ENCODE results near the gene TOP3B.
A peak's percentile ranks its signal among the peaks of the same experiment; 100 is the strongest.

TOP3B gene, protein sequence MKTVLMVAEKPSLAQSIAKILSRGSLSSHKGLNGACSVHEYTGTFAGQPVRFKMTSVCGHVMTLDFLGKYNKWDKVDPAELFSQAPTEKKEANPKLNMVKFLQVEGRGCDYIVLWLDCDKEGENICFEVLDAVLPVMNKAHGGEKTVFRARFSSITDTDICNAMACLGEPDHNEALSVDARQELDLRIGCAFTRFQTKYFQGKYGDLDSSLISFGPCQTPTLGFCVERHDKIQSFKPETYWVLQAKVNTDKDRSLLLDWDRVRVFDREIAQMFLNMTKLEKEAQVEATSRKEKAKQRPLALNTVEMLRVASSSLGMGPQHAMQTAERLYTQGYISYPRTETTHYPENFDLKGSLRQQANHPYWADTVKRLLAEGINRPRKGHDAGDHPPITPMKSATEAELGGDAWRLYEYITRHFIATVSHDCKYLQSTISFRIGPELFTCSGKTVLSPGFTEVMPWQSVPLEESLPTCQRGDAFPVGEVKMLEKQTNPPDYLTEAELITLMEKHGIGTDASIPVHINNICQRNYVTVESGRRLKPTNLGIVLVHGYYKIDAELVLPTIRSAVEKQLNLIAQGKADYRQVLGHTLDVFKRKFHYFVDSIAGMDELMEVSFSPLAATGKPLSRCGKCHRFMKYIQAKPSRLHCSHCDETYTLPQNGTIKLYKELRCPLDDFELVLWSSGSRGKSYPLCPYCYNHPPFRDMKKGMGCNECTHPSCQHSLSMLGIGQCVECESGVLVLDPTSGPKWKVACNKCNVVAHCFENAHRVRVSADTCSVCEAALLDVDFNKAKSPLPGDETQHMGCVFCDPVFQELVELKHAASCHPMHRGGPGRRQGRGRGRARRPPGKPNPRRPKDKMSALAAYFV

DNA sequence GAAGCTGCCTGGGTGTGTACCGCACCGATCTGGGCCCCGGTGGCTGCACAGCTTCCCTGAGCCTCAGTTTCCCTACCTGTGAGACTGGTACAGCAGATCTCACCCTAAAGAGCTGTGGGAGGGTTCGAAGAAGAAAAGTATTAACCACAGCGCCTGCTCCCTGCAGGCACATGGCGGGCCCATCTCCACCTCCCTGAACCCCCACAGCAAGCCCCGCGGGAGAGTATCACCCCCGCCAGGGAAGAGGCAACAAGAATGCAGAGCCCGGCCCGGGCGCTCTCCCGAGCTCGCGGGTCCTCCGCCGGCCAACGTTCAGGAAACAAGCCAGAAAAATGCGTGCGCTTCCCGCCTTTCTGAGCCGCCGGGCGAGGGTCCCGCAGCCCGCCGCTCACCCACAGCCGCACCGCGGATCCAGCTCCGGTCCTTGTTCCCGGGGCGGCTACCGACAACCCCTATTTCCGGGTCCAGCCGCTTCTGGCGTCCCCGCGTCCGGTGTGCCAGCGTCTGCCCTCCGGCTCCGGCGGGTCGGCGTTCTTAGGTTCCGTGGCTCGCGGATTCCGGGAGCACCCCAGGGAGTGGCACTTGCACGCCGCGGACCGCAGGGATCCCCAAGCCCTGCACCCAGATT, at the start of gene TOP3B:
TSS of gene TOP3B (minus strand) at position 450 of the 628 bp plus-strand sequence. CDS start 7,078 bp downstream, outside the sequence.
- DNase-seq, result peak; percentile 33

DNA sequence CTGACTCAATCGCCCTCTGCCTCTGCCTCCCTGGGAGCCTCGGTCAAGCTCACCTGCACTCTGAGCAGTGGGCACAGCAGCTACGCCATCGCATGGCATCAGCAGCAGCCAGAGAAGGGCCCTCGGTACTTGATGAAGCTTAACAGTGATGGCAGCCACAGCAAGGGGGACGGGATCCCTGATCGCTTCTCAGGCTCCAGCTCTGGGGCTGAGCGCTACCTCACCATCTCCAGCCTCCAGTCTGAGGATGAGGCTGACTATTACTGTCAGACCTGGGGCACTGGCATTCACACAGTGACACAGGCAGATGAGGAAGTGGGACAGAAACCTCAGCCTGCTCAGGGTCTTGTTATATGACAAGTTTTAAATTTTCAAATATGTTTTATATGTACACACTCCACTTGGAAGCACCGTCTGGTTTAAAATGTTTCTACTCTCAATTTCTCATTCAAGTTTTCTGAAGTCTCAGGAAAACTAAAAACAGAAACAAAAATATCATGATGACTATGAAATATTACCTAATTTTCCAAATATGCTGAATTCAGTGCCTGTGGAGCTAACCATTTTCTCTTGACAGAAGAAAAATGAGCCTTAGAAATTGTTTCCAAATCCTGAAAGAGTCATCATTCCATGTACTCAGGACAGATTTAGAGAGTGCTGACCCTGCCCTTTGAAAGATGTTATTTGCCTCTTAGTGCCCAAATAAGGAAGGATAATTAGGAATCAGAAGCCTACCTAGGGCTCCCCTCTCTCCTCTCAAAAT, 48.8 kb upstream of the TOP3B start:
- no peak for DNase-seq

DNA sequence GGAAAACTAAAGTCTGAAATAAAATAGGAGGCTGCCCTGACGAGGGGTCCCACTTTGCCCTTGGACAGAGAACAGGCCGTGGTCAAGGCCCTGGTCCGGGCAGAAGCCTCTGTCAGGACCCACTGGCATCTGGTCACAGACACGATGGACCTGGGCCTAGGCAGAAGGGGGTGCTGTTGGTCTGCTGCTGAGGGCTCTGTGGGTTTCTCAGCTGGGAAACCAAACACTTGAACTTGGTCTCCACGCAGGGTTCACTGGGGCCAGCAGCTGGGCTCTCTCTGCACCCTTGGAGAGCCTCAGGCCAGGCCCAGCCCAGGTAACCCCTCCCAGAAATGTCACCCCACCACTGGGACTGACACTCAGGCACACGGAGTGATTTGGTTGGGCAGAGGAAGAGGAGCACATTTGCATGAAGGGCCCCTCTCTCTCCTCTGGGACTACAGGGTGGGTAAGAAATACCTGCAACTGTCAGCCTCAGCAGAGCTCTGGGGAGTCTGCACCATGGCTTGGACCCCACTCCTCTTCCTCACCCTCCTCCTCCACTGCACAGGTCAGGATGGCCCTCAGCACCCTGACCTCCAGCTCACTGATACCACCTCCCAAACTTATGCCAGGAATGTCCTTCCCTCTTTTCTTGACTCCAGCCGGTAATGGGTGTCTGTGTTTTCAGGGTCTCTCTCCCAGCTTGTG, 48.1 kb upstream of the TOP3B start:
- DNase-seq, result no peak

DNA sequence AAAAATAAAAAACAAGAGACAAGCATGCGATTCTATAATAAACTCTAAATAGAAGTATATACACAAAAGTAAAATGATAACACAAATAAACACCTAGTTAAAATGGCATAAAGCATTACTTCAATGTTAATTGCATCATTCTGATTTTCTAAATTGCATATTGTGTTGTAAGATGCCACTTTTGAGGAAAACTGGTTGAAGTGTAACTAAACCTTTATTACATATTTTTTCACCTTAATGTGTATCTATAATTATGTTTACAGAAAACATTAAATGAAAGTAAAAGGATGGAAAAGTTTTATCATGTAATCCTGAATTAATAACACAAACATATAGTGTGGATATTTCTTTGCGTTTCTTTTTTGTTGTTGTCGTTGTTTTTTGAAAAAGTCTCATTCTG, 45.4 kb upstream of the TOP3B start:
- DNase-seq, result no peak

DNA sequence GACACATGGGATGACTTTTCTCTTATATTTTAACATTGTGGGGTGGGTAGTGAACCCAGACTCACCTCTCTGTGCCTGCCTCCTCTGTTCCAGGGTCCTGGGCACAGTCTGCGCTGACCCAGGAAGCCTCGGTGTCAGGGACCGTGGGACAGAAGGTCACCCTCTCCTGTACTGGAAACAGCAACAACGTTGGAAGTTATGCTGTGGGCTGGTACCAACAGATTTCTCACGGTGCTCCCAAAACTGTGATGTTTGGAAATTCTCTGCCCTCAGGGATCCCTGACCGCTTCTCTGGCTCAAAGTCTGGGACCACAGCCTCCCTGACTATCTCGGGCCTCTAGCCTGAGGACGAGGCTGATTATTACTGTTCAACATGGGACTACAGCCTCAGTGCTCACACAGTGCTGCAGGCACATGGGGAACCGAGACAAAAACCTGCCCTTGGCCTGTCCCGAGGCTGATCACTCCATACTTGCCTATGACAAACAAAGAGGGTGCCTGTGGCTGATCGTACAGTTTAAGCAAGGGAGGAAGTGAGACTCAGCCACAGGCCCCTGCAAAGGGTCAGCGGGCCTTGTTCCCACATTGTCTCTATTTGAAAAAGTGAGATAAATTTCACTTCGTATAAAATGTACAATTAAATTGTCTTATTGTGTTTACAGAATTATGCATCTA, 43.7 kb upstream of the TOP3B start:
- DNase-seq, result no peak

DNA sequence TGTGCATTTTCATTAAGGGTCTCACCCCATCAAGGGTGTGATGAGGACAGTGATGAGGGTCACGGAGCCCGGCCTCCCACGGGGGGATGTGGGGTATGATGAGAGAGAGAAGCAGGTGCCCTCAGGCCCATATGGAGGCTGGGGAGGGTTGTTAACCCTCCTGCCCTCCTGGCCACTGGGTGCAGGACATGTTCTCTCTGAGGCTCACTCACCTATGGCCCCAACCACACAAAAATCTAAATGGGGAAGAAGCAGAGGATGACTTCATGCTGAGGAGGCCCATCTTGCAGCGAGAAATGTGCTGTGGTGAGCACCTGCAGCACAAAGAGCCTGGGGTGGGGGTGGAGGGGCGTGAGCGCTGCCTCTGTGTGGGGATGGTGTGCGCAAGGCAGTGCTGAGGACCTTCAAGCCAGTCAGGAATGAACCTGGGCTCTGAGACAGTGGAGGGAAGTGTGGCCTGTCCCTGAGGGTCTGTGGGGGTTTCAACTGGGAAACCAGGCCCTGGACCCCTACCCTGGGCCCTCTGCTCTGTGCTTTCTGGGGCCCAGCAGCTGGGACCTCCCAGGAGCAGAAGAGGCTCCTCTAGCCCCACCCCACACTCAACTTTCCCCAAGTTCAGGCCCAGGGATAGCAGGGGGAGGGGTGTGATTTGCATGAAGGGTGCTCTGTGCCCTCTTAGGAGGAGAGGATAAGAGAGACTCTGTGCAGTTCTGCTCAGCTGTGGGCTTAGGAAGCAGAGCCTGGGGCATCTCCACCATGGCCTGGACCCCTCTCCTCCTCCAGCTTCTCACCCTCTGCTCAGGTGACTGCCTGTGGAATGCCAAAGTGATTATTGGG, 43.0 kb upstream of the TOP3B start:
- DNase-seq, result no peak

DNA sequence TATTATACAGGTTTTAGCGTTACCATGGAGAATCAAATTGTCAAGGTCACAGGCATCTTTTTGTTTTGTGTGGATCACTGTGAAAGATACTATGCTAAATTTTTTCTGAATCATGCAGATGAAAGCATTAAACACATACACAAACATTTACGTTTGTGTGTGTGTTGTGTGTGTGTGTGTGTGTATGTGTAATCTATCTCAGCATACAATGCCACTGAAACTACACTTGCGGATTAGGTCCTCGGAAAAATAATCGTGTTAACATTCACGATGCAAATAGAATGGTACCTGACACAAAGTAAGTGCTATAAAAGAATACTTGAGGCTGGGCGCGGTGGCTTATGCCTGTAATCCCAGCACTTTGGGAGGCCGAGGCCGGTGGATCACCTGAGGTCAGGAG, 41.9 kb upstream of the TOP3B start:
- no peak for DNase-seq

DNA sequence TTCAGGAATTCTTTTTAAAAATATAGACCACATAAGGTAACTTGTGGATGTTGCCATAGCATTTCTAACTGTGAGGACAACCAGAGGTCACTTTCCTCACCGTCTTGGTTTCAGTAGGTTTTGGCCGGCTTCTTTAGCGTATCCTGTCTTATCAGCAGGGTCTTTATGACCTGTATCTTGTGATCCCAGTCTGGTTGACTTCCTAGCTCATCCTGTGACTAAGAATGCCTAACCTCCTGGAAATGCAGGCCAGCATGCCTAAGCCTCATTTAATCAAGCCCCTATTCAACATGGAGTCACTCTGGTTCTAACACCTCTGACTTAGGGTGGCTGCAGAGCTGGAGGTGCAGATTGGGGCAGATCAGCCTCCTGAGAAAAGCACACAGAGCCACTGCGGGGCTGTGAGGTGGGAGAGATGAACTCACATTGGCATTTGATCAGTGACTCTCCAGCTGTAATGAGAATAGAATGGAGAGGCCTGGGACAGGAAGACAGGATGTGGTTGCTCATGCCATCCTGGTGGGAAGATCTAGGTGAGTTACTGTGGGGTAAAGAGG, 41.1 kb upstream of the TOP3B start:
- no peak for DNase-seq

DNA sequence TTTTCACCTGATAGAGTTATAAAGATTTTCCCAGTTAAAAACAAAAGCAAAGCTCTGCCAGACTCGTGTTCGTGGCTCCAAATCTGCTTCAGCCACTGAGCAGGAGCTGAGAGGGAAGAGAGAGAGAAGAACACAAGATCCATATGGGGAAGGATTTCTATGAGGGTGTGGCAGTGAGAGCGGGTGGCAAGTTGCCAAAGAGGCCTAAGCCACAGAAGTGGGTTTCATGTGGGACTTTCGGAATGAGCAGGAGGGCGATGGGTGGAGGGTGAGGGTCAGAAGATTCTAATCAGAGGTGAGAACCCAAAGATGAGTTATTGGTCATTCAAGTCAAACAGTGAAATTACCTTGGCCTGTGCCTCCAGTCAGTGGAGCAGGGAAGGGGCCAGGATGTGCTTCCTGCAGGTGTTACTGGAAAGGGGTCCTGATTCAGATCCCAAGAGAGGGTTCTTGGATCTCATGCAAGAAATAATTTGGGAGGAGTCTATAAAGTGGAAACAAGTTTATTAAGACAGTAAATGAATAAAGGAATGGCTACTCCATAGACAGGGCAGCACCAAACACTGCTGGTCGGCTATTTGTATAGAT, 40.5 kb upstream of the TOP3B start:
- no peak for DNase-seq

DNA sequence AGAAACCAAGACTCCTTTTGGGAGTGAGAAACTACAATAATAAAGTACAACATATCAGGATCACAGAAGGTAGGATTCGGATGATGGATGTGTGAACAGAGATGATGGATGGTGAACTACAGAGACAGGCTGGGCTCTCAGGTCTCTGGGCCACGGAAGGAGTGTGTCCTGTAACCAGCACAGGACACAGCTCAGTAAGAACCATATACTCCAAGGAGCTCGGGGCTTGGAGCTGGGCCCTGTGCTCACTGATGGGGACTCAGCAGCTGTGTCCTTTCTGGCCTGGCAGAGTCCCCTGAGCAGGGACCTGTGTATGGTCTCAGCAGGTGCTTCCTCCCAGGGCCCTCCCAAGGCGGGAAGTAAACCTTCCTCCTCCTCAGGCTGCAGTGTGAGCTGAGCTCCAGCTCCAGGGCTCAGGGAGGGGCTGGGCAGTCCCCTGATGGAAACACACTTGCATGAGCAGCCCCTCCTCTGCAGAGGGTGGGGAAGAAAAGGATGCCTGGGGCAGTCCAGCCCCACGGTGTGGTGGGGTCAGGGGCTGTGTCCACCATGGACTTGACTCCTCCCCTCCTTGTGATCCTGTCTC, 39.8 kb upstream of the TOP3B start:
- no peak for DNase-seq

DNA sequence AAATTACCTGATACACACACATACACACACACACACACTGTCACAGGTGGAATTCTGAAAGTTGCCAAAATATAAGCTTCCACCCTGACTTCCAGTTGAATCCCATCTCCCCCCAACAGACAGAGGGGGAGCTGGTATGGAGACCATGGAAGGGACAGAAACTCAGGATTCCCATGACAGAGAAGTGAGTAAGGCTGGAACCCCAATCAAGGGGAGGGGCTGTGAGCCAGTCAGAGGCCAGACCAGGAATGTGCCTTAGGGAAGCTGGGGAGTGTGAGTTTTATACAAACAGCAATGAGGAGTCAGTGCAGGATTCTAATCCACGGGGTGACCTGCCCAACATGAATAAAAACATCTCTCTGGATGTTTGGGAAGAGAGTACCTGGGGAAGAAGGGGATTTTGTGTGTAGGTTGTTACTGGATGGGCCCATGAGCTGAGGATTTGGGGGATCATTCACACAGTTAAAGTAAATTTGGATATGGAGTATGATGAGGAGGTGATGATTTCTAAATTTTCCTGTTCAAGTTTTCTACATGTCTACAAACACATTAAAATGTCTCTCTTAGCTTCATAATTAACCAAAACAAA, 38.7 kb upstream of the TOP3B start:
- no peak for DNase-seq

DNA sequence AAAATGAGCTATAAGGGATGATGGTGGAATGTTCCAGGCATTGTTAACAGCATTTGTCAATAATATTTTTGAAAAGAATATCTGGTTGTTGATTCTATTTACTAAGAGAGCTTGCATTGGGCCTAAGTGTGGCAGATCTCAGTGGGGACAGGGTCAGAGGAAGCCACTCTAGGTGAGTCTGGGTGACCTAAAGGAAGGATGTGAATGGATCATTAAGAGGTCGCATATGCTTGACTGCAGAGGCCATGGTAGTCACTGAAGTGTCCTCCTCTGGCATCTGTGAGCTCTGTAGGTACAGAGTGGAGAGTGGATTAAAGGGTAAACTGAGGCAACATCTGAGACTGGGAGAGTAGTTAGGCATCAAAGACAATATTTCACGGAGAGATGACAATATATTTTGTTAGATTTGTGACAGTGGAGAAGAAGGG, 37.9 kb upstream of the TOP3B start:
- no peak for DNase-seq

DNA sequence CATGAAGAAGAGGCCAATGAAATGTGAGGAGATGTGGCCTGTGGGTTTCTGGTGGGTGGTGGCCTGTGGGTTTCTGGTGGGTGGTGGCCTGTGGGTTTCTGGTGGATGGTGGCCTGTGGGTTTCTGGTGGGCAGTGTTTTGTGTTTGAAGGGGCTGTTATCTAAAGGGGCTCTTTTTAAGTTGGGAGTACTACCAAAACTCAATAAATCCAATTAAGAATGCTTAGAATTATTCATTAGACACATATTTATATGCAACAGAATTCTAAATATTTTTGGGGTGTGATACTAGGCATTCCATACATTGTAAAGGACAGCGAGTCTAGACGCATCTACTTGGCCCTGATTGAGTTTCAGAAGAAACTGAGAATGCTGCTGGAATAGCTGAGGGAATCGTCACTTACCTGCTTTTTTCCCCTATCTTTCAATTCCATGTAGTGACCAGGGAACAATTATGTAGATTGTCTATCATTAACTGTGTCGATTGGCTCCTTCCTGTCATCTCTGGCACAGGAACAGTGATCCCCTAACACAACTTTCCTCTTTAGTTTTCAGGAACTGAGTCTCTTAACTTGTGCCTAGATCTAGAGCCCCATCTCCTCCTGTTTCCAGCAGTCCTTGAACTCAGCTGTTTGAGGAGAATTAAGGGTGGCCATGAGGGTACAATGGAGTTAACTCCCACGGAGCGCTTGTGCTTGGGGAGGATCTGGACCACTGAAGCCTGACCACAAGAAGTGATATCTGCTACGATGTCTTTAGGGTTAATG, 37.3 kb upstream of the TOP3B start:
- DNase-seq, result no peak

DNA sequence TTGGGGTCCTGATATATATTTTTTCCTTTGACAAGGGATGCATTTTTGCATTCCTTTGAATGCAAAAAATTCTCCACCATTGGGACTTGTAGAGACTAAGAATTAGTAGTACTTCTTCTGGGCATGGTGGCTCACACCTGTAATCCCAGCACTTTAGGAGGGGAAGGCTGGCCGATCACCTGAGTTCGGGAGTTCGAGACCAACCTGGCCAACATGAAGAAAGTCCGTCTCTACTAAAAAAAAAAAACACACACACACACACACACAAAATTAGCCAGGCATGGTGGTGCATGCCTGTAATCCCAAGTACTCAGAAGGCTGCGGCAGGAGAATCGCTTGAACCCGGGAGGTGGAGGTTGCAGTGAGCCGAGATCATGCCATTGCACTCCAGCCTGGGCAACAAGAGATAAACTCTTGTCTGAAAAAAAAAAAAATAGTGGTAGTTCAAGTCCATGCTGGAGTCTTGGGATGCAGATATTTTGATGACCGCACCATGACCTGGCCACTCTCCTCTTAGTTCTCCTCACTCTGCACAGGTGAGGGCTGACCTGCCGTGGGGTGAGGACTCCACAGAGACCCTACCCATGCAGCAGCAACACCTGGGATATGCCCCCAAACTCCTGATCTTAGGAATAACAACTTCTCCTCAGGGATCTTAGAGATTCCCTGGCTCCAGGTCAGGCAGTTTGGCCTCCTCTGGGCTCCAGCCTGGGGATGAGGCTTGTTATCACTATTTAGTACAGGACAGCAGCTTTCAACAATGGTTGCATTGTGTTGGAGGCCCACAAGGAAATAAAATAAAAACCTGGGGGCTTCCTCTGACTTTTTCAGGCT, 36.5 kb upstream of the TOP3B start:
- no peak for DNase-seq

DNA sequence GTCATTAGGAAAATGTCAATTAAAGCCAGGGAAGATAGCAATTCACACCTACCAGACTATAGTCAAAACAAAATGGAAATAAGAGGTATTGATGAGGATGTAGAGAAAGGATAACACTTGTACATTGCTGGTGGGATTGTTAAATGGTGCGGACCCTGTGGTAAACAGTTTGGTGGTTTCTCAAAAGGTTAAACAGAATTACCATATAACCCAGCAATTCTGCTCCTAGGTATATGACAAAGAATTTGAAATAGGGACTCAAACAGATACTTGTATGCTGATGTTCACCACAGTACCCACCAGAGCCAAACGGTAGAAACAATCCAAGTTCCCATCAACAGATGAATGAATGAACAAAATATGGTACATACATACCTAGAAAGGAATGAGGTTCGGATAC, 33.0 kb upstream of the TOP3B start:
- DNase-seq, result no peak

DNA sequence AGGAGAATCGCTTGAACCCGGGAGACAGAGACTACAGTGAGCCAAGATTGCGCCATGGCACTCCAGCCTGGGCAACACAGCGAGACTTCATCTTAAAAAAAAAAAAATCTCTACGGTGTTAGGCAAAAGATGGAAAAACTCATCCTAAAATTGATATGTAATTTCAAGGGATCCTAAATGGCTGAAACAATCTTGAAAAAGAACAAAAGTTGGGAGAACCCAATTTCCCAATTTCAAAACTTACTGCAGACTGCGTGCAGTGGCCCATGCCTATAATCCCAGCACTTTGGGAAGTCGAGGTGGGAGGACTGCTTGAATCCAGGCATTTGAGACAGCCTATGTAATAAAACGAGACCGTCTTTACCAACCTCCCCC, 31.7 kb upstream of the TOP3B start:
- no peak for DNase-seq

DNA sequence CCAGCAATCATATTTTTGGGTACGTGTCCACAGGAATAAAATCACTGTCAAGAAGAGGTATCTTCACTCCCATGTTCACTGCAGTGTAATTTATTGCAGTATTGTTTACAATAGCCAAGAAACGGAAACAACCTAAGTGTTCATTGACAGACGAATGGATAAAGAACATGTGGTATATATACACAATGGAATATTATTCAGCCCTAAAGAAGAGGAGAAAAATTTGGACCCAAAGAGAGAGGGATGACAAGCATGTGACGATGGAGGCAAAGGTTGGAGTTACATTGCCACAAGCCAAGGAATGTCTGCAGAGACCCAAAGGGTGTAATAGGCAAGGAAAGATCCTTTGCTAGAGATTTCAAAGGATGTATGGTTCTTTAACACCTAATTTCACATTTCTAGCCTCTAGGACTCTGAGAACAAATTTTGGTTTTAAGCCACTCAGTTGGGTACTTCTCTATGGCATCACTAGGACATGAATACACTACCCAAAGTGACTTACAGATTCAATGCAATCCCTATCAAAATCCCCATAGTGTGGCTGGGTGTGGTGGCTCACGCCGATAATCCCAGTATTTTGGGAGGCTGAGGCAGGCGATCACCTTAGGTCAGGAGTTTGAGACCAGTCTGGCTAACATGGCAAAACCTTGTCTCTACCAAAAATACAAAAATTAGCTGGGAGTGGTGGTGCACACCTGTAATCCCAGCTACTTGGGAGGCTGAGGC, 31.1 kb upstream of the TOP3B start:
- DNase-seq, result no peak
